ENCODE measurements around the gene STPG3.
A peak's percentile ranks its signal among the peaks of the same experiment; 100 is the strongest.

STPG3 gene

DNA sequence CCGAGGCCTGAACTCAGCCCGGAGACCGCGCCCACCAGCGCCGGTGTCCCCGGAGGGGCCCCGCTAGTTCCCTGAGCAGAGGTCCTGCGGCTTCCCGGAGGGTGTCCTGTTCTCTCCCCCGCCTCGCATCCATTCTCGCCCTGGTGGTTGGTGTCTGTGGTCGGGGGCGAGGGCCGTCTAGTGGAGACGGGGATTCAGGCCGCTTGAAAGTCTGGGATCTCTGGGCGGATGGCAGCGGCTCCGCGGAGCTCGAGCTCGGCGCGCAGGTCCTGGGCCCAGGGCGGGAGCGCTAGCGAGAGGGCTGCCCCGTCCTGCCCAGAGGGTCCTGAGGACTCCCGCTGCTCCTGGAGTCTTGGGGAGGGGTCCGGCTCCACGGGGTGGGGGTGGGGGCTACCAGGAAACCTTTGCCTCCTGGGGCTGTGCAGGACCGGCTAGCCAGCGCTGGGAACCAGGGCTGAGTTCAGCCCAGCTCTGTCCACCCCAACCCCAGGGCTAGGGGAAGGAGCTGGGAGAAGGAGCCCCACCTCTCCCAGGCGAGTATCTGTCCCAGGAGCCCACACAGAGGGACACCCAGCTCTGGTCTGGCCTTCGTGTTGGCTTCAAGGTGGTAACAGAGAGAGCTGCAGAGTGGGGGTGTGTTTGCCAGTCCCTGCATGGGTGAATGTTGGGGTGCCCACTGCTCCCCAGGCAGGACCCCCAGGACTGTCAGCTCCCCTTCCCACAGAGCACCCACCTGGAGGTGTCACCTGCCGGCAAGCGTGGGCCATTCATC, 30.4 kb downstream of the STPG3 start:
- Histone ChIP-seq H3K4me3 (ENCODE audit: low read depth, low read length) (peak overlapping the region; percentile 60), H3K9ac (ENCODE audit: low read length) (peak overlapping the region; percentile 5), H3K9me3 (ENCODE audit: control insufficient read depth, insufficient read depth, low read depth, low read length) (no peaks in the 10 kb centered on the region), H3K36me3 (ENCODE audit: control insufficient read depth, insufficient read depth, low read length) (0 out of 2 replicates have a peak, but pooled peaks cover 5% of the 10 kb centered on the region), H3K4me1 (ENCODE audit: control insufficient read depth, insufficient read depth, low read length) (peaks cover 18% of the 10 kb centered on the region), H3K27ac (ENCODE audit: low read depth, low read length) (no peak overlapping the region), H3K27me3 (ENCODE audit: control insufficient read depth, insufficient read depth, low read length) (peaks cover 3% of the 10 kb centered on the region)

DNA sequence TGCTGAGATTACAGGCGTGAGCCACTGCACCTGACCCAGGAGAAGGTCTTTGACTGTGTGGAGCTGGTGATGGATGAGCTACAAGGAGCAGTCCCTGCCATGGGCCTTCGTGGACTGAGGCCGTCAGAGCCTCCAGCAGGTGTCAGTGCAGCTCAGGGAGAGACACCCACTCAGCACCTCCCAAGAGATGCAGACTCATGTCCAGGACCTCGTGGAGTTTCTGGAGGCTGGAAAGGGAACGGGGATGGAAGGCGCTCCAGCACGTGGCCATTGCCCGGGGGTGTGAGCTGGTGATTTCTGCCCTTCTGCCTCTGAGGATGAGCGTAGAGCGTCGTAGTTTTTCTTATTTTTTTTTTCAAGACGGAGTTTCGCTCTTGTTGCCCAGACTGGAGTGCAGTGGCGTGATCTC, 35.9 kb downstream of the STPG3 start:
- Histone ChIP-seq H3K27ac (ENCODE audit: low read depth, low read length) (no peak overlapping the region), H3K27me3 (ENCODE audit: control insufficient read depth, insufficient read depth, low read length) (no peaks in the 10 kb centered on the region; the same call in 1 of the 2 replicates), H3K9ac (ENCODE audit: low read length) (no peak overlapping the region)

DNA sequence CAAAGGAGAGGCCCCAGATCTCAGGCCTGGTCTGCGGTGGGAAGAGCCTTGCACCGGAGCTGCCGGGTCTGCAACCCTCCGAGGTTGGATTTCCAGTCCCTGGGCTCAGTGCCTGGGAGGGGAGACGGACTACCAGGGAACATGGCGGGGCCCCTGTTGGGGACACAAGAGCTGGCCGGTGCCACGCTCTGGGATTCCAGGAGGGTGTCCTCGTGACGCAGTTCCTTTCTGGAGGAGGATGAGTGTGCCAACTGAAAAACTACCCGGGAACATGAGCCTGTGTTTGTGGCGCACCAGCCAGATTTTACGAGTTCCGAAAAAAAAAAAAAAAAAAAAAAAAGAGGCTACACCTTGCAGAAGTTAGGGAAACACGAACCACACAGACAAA, 42.0 kb downstream of the STPG3 start:
- peaks cover 30% of the 10 kb centered on the region for H3K27me3 ChIP-seq (ENCODE audit: control insufficient read depth, insufficient read depth, low read length)
- peaks cover 23% of the 10 kb centered on the region for H3K4me1 ChIP-seq (ENCODE audit: control insufficient read depth, insufficient read depth, low read length)
- no peak overlapping the region for H3K9ac ChIP-seq (ENCODE audit: low read length)
- no peak overlapping the region for H3K27ac ChIP-seq (ENCODE audit: low read depth, low read length)
- H3K9me3 ChIP-seq (ENCODE audit: control insufficient read depth, insufficient read depth, low read depth, low read length) = no peaks in the 10 kb centered on the region
- no peak overlapping the region for H3K4me3 ChIP-seq (ENCODE audit: low read depth, low read length)
- no peaks in the 10 kb centered on the region for H3K36me3 ChIP-seq (ENCODE audit: control insufficient read depth, insufficient read depth, low read length)

More for the DNA sequence above, 35.9 kb downstream of the STPG3 start:
- Histone ChIP-seq H3K36me3 (ENCODE audit: control insufficient read depth, insufficient read depth, low read length) (no peaks in the 10 kb centered on the region), H3K4me3 (ENCODE audit: low read depth, low read length) (no peak overlapping the region), H3K9me3 (ENCODE audit: control insufficient read depth, insufficient read depth, low read depth, low read length) (no peaks in the 10 kb centered on the region), H3K4me1 (ENCODE audit: control insufficient read depth, insufficient read depth, low read length) (no peaks in the 10 kb centered on the region)

DNA sequence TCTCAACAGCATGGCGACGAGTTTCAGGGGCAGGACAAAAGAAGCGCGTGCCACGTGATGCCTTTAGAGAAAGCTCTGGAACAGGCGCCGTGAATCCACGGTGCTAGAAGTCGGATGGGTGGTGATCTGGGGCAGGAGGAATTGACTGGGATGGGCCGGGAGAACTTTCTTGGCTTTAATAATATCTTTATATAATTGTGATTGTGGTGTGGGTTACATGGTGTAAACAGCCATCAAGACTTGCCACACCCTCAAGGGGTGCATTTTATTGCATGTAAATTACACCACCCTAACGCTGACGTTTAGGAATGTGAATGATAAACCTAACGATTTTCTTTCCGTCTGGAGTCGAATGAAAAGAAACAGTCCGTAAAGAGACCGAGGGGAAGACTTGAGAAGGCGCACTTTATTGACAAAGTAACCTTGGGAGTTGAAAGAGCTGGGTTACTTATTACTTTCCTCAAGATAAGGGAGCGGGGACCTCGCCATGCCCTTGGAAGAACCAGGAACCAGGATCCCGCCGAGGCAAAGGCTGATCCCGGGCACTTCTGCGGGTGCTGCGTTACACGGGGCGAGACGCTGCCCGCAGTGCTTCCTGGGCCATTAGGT, 42.5 kb downstream of the STPG3 start:
- Histone ChIP-seq H3K4me3 (ENCODE audit: low read depth, low read length) (no peak overlapping the region), H3K27ac (ENCODE audit: low read depth, low read length) (no peak overlapping the region), H3K27me3 (ENCODE audit: control insufficient read depth, insufficient read depth, low read length) (peaks cover 35% of the 10 kb centered on the region), H3K9ac (ENCODE audit: low read length) (no peak overlapping the region), H3K4me1 (ENCODE audit: control insufficient read depth, insufficient read depth, low read length) (peaks cover 28% of the 10 kb centered on the region), H3K36me3 (ENCODE audit: control insufficient read depth, insufficient read depth, low read length) (no peaks in the 10 kb centered on the region), H3K9me3 (ENCODE audit: control insufficient read depth, insufficient read depth, low read depth, low read length) (no peaks in the 10 kb centered on the region)

- Histone ChIP-seq H3K27ac (ENCODE audit: low read depth, low read length) (no peak overlapping the region), H3K9me3 (ENCODE audit: control insufficient read depth, insufficient read depth, low read depth, low read length) (no peaks in the 10 kb centered on the region), H3K4me3 (ENCODE audit: low read depth, low read length) (no peak overlapping the region), H3K4me1 (ENCODE audit: control insufficient read depth, insufficient read depth, low read length) (peaks cover 34% of the 10 kb centered on the region), H3K36me3 (ENCODE audit: control insufficient read depth, insufficient read depth, low read length) (no peaks in the 10 kb centered on the region), H3K27me3 (ENCODE audit: control insufficient read depth, insufficient read depth, low read length) (peaks cover 41% of the 10 kb centered on the region), H3K9ac (ENCODE audit: low read length) (no peak overlapping the region)
Observed at GRCh38 chr9:137294091-137294680, 43.1 kb downstream of the STPG3 start.

DNA sequence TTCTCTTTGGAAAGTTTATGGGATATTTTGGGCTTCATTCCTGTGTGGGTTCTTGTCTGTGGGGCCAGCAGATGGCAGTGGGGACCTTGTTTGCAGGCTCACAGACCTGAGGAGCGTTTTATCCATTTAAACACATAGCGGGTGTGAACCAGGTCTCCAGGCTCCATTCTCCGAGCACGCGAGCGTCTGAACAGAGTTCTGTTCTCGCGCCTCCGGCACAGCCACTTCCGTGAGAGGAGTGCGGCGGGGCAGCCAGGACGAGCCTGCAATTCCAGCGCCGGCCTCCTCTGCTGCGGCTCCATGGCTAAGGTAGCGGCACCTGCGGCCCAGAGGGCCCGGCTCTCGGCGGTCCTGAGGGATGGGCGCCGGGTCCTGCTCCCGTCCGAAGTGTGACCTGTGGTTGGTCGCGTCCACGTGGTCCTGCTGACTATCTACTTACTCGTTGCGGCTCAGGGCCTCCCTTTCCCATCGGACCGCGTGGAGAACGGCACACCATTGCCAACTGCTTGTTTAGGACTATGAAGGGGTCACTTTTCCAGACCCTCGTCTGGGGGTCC, 43.7 kb downstream of the STPG3 start:
- H3K4me3 ChIP-seq (ENCODE audit: low read depth, low read length) = peak overlapping the region; percentile 32
- no peaks in the 10 kb centered on the region for H3K36me3 ChIP-seq (ENCODE audit: control insufficient read depth, insufficient read depth, low read length)
- no peak overlapping the region for H3K27ac ChIP-seq (ENCODE audit: low read depth, low read length)
- no peak overlapping the region for H3K9ac ChIP-seq (ENCODE audit: low read length)
- peaks cover 36% of the 10 kb centered on the region for H3K4me1 ChIP-seq (ENCODE audit: control insufficient read depth, insufficient read depth, low read length)
- no peaks in the 10 kb centered on the region for H3K9me3 ChIP-seq (ENCODE audit: control insufficient read depth, insufficient read depth, low read depth, low read length)
- peaks cover 46% of the 10 kb centered on the region for H3K27me3 ChIP-seq (ENCODE audit: control insufficient read depth, insufficient read depth, low read length)

- H3K27me3 ChIP-seq (ENCODE audit: control insufficient read depth, insufficient read depth, low read length) = peaks cover 51% of the 10 kb centered on the region
- no peaks in the 10 kb centered on the region for H3K36me3 ChIP-seq (ENCODE audit: control insufficient read depth, insufficient read depth, low read length)
- no peaks in the 10 kb centered on the region for H3K9me3 ChIP-seq (ENCODE audit: control insufficient read depth, insufficient read depth, low read depth, low read length)
- no peak overlapping the region for H3K27ac ChIP-seq (ENCODE audit: low read depth, low read length)
- H3K9ac ChIP-seq (ENCODE audit: low read length) = no peak overlapping the region
- H3K4me3 ChIP-seq (ENCODE audit: low read depth, low read length) = peak overlapping the region; percentile 32
- H3K4me1 ChIP-seq (ENCODE audit: control insufficient read depth, insufficient read depth, low read length) = peaks cover 36% of the 10 kb centered on the region
Observed at GRCh38 chr9:137295238-137295811, 44.2 kb downstream of the STPG3 start.

DNA sequence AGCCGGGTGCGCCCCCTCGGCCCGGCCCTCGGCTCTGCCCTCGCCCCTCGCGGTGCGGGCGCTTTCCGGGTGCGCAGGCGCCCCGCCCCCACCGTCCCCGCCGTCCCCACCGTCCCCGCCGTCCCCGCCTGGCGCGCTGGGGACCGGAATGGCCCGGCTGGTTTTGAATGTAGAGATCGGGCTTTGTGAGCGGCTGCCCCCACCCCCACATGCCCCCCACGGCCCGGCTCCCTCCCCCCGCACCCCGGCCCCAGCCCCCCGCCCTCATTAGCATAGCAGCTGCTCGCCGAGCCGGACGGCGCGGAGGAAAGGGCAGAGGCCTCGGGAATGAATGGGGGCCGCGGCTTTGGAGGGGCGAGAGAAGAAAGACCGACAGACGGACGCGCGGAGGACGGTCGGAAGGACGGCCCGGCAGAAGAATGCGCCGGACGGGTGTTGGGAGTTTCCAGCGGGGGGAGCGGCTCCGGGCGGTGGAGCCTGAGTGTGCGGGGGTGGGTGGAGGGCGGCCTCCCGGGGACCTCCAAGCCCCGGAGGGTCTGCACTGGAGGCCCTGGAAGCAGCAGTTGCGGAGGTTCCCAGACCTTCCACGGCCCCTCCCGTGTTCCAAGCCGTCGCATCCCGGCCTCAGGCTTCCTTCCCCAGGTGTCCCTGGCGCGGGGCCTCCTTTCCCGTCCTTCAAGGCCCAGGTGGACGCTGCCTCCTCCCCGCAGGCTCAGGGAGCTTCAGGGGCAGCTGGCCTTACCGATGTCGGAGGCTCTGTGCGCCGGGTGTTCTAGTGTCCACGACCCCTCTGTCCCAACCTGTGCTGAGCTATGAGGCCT, 45.0 kb downstream of the STPG3 start:
- no peak overlapping the region for H3K27ac ChIP-seq (ENCODE audit: low read depth, low read length)
- H3K4me3 ChIP-seq (ENCODE audit: low read depth, low read length) = peak overlapping the region; percentile 52

GRCh38 chr9:137296670-137297664, 45.9 kb downstream of the STPG3 start:
- Histone ChIP-seq H3K4me1 (ENCODE audit: control insufficient read depth, insufficient read depth, low read length) (peaks cover 39% of the 10 kb centered on the region), H3K4me3 (ENCODE audit: low read depth, low read length) (peak overlapping the region; percentile 52), H3K27me3 (ENCODE audit: control insufficient read depth, insufficient read depth, low read length) (peaks cover 55% of the 10 kb centered on the region), H3K9me3 (ENCODE audit: control insufficient read depth, insufficient read depth, low read depth, low read length) (no peaks in the 10 kb centered on the region), H3K27ac (ENCODE audit: low read depth, low read length) (no peak overlapping the region), H3K9ac (ENCODE audit: low read length) (no peak overlapping the region), H3K36me3 (ENCODE audit: control insufficient read depth, insufficient read depth, low read length) (no peaks in the 10 kb centered on the region)

More for the DNA sequence above, 45.0 kb downstream of the STPG3 start:
- H3K9ac ChIP-seq (ENCODE audit: low read length) = no peak overlapping the region
- H3K27me3 ChIP-seq (ENCODE audit: control insufficient read depth, insufficient read depth, low read length) = peaks cover 51% of the 10 kb centered on the region
- peaks cover 36% of the 10 kb centered on the region for H3K4me1 ChIP-seq (ENCODE audit: control insufficient read depth, insufficient read depth, low read length)
- no peaks in the 10 kb centered on the region for H3K9me3 ChIP-seq (ENCODE audit: control insufficient read depth, insufficient read depth, low read depth, low read length)
- H3K36me3 ChIP-seq (ENCODE audit: control insufficient read depth, insufficient read depth, low read length) = no peaks in the 10 kb centered on the region

Data from HUES6 (cell line).